Ovary (tissue), 9 donors: Measurements from ENCODE around the gene FAM184A. TPM values are rescaled to one million over a fixed set of nuclear protein-coding genes. Genes with fewer than 3 reads are reported as not detected.

Source experiments
- DNase-seq, 5 donors: peaks; one replicate each; pipeline ENCODE4 v3.0.0-alpha.2; 2019 to 2020
- H3K27ac ChIP-seq, 2 donors: fragments of 200-600 bp; one replicate each; pipeline versions ENCODE4 v1.5.1 to v1.8.0; 2019 to 2022
- H3K27me3 ChIP-seq: fragments of 200-600 bp; one replicate; pipeline ENCODE4 v1.8.0; 2022
- H3K36me3 ChIP-seq: fragments of 200-600 bp; sonication (generic); one replicate; pipeline ENCODE4 v1.5.1; 2019
- H3K4me1 ChIP-seq: one replicate; pipeline ENCODE4 v1.8.1; 2013; ENCODE audit warnings: mild to moderate bottlenecking, moderate library complexity; ENCODE audit not compliant: insufficient read depth
- H3K4me3 ChIP-seq: fragments of 200-600 bp; sonication (generic); one replicate; pipeline ENCODE4 v1.5.1; 2017
- H3K9me3 ChIP-seq, 2 donors: fragments of 200-600 bp in 1 of 2; sonication (generic) in 1 of 2; one replicate each; pipeline versions ENCODE4 v1.5.1 to v1.8.1; 2013 to 2019; ENCODE audit warnings: mild to moderate bottlenecking in 1 of 2, moderate library complexity in 1 of 2
- EP300 ChIP-seq: sonication (generic); formaldehyde crosslinking; IDR thresholded peaks from one replicate; pipeline ENCODE4 v1.6.1; 2017; ENCODE audit warnings: antibody characterized with exemption
- POLR2A ChIP-seq: fragments of 450-650 bp; IDR thresholded peaks from one replicate; pipeline ENCODE4 v1.6.1; 2017; ENCODE audit warnings: antibody characterized with exemption, mild to moderate bottlenecking, moderate library complexity
- WGBS, 3 donors: extraction: QIAGEN DNeasy Blood & Tissue Kit in 1 of 3; methylation state at CpG; one replicate each; pipeline versions ENCODE4 v1.1.5 to v1.1.7; 2013 to 2017; 5-methylcytosine and 5-hydroxymethylcytosine counted together
- intact Hi-C, 4 donors: fragments of 100-400 bp; cut with DNase I; formaldehyde crosslinking; loops; one replicate each; pipeline versions ENCODE4 v1.11.0 to v1.15.1; 2022 to 2023
- polyA plus RNA-seq, 2 donors: library from polyadenylated mRNA; stranded (reverse); fragments of 200-250 nt in 1 of 2; fragments of 350-450 nt in 1 of 2; fragmentation: Illumina TruSeq in 1 of 2; extraction: RNeasy Lipid Tissue Mini Kit (QIAGEN cat#74804) in 1 of 2; gene quantifications; one replicate each; pipeline ENCODE4 v1.2.3, GENCODE V29; 2013 to 2014
- total RNA-seq, 7 donors: library from RNA; depleted of rRNA in 2 of 7; stranded (reverse); fragments of >200 nt in 2 of 7; fragmentation: NEBNext Ultra II Directional in 3 of 7; extraction: Animal tissue kit (Norgen Biotek cat#: 25700) in 3 of 7; gene quantifications; one replicate each; pipeline versions ENCODE4 v1.1.0 to v1.2.4, GENCODE V29; 2016 to 2023
- TF ChIP-seq, protein P1 (sequence below), 3 donors: fragments of 450-650 bp in 2 of 3; fragments of 200-600 bp in 1 of 3; IDR thresholded peaks; one replicate each; pipeline versions ENCODE4 v1.5.1 to v1.8.0; 2016 to 2022; ENCODE audit warnings: antibody characterized with exemption in 3 of 3, mild to moderate bottlenecking in 1 of 3
- donor health status: DM: no; HTN: no; CAD: no; lungs with moderate emphysema.
- donor health status: DM: no; HTN: no; CAD: no.
- donor health status: Bipolar disorder and iron deficiency.
- donor health status: DM: yes; HTN: yes; CAD: no.
- donor health status: DM: no; HTN: no; CAD: no.
- donor health status: DM: yes; HTN: yes; CAD: no.

The FAM184A gene
- total and polyA plus RNA-seq, 9 donors: 2.8 to 10.8 (median 6.5) TPM

DNA sequence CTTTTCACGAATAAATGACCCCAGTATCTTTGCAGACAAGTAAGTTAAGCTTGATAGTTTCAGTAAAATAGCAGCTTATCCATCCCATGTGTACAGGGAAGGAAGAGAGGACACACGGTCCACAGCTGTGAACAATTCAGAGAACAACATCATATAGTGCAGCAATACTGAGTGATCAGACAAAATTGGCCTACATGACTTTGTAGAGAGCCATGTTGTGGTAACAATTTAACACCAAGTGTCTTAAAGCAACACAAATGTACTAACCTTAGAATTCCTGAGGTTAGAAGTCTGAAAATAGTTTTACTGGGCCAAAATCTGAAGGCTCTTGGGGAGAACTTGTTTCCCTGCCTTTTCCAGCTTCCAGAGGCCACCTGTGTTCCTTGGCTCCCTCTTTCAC lies 12.5 kb downstream of the FAM184A start:
- Histone ChIP-seq H3K27ac (no peak overlapping the region), H3K9me3 (no peaks in the 10 kb centered on the region), H3K27me3 (no peaks in the 10 kb centered on the region), H3K4me1 (no peaks in the 10 kb centered on the region), H3K36me3 (no peaks in the 10 kb centered on the region), H3K4me3 (no peak overlapping the region)
- no peak for DNase-seq
- WGBS, 3 donors: 19 to 40% (median 21%) methylated on average over 2 of the region's 2 CpGs
- TF ChIP-seq POLR2A (no peak), EP300 (no peak)
- TF ChIP-seq, protein P1, sequence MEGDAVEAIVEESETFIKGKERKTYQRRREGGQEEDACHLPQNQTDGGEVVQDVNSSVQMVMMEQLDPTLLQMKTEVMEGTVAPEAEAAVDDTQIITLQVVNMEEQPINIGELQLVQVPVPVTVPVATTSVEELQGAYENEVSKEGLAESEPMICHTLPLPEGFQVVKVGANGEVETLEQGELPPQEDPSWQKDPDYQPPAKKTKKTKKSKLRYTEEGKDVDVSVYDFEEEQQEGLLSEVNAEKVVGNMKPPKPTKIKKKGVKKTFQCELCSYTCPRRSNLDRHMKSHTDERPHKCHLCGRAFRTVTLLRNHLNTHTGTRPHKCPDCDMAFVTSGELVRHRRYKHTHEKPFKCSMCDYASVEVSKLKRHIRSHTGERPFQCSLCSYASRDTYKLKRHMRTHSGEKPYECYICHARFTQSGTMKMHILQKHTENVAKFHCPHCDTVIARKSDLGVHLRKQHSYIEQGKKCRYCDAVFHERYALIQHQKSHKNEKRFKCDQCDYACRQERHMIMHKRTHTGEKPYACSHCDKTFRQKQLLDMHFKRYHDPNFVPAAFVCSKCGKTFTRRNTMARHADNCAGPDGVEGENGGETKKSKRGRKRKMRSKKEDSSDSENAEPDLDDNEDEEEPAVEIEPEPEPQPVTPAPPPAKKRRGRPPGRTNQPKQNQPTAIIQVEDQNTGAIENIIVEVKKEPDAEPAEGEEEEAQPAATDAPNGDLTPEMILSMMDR (IDR thresholded peaks at IDR 0.05): no peak
- intact Hi-C loops: no loop called here

DNA sequence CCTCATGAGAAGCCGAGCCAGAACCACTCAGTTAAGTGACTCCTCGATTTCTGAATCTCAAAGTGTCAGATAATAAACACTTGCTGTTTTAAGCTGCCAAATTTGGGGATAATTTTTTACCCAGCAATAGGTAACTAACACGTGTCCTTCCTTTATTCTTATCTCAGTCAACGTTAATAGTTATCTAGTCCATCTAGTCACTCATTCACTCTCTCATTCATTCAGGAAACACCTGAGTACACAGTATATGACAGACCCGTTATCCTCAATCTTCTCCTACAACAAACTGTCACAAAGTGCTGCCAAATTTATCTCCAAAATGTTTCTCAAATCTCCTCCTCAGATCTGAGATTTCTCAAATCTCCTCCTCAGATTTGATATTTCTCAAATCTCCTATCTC lies 13.1 kb downstream of the FAM184A start:
- H3K4me3 ChIP-seq: no peak overlapping the region
- H3K27ac ChIP-seq: no peak overlapping the region
- no peaks in the 10 kb centered on the region for H3K36me3 ChIP-seq
- no peaks in the 10 kb centered on the region for H3K27me3 ChIP-seq
- no peak for DNase-seq
- H3K9me3 ChIP-seq: no peaks in the 10 kb centered on the region
- no peaks in the 10 kb centered on the region for H3K4me1 ChIP-seq
- no peak for TF ChIP-seq EP300
- intact Hi-C loops: no loop called here
- WGBS, 3 donors: 82 to 86% (median 86%) methylated on average over 5 of the region's 5 CpGs

DNA sequence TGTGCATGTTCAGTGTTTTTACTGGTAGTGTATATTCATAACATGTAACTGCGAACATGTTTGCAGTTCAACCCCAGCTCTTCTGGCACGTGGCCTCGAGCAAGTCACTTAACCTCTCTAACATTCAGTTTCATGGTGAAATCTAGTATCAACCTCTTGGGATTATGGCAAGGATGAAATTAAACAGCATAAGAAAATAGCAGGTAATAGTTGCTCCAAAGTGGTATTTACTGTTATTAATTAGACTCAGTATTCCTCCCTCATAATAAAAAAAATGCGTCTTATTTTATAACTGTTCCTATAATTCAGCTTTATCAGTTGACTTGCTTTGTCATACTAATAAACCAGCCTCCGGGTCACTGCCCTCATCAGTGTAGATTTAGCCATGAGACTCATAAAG lies 15.0 kb downstream of the FAM184A start:
- H3K4me3 ChIP-seq: no peak overlapping the region
- intact Hi-C loops: no loop called here

DNA sequence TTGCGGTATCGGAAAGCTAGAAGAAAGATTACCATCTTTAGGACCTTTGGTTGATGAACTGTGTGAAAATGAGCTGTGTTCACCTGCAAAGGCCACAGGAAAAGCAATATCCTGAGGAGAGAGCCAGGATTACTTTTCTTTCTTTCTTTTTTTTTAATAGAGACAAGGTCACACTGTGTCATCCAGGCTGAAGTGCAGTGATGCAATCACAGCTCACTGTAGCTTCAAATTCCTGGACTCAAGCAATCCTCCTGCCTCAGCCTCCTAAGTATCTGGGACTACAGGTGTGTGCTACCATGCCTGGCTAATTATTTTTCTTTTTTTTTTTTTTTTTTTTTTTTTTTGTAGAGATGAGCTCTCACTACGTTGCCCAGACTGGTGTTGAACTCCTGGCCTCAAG lies 17.2 kb downstream of the FAM184A start:
- TF ChIP-seq, protein P1 (IDR thresholded peaks at IDR 0.05): no peak
- TF ChIP-seq POLR2A: no peak
- no peak for TF ChIP-seq EP300
- no peak overlapping the region for H3K27ac ChIP-seq
- no peak for DNase-seq
- no peaks in the 10 kb centered on the region for H3K9me3 ChIP-seq
- intact Hi-C loops: no loop called here
- 85 to 91% (median 90%) methylated on average over 3 of the region's 3 CpGs for WGBS, 3 donors
- H3K4me3 ChIP-seq: no peak overlapping the region
- H3K36me3 ChIP-seq: no peaks in the 10 kb centered on the region
- no peaks in the 10 kb centered on the region for H3K27me3 ChIP-seq
- no peaks in the 10 kb centered on the region for H3K4me1 ChIP-seq

More for the DNA sequence above, 15.0 kb downstream of the FAM184A start:
- Histone ChIP-seq H3K27me3 (no peaks in the 10 kb centered on the region), H3K27ac (no peak overlapping the region), H3K9me3 (no peaks in the 10 kb centered on the region), H3K4me1 (no peaks in the 10 kb centered on the region), H3K36me3 (no peaks in the 10 kb centered on the region)
- 88 to 94% (median 91%) methylated on average over 5 of the region's 5 CpGs for whole genome bisulfite sequencing, 3 donors
- no peak for DNase-seq
- TF ChIP-seq, protein P1 (IDR thresholded peaks at IDR 0.05): no peak
- TF ChIP-seq POLR2A (no peak), EP300 (no peak)

DNA sequence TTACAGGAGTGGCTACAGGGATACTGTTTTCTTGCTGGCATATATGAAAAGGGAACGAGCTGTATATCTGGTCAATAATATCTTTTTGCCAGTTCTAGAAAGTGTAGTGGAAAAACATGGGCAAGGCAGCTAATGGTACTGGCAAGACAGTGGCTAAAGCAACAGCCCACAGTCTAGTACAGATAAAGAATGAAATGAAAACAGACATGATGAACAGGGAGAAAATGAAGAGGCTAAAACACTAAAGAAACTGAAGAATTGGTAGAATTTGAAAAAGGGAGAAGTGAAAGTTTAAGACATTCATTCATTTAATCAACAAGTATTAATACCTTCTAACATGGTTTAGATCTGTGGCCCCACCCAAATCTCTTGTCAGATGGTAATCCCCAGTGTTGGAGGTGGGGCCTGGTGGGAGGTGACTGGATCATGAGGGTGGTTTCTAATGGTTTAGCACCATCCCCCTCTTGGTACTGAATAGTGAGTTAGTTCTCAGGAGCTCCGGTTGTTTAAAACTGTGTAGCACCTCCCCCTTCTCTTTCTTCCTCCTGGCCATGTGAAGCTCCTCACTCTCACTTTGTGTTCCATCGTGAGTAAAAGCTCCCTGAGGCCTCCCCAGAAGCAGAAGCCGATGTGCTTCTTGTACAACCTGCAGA lies 18.1 kb downstream of the FAM184A start:
- Histone ChIP-seq H3K4me1 (no peaks in the 10 kb centered on the region), H3K9me3 (no peaks in the 10 kb centered on the region), H3K27ac (no peak overlapping the region), H3K27me3 (no peaks in the 10 kb centered on the region), H3K36me3 (no peaks in the 10 kb centered on the region), H3K4me3 (no peak overlapping the region)
- TF ChIP-seq, protein P1 (IDR thresholded peaks at IDR 0.05): no peak
- TF ChIP-seq EP300: no peak
- TF ChIP-seq POLR2A: no peak
- WGBS, 3 donors: 75 to 79% (median 79%) methylated on average over 4 of the region's 4 CpGs
- DNase-seq: no peak
- intact Hi-C loops: no loop called here
